ENCODE measurements around the gene RHOU. TPM values are rescaled to one million over a fixed set of nuclear protein-coding genes. Genes with fewer than 3 reads are reported as not detected.
"Not testable (repeated sequence)": the region's sequence is repeated elsewhere in the genome, so short reads cannot be mapped to it uniquely, and the experiment has no call there.

RHOU gene
- total RNA-seq, 1 experiment from 2014 or later = 1.2 TPM

GRCh38 chr1:228768355-228769000 is 33.2 kb downstream of the RHOU start:
- no TSS peak for BruUV-seq (replicated peaks)
- Histone ChIP-seq H3K4me1 (ENCODE audit: insufficient read depth, low read length, poor library complexity, severe bottlenecking) (no peaks in the 10 kb centered on the region), H3K27ac (ENCODE audit: low read depth, low read length, poor library complexity, severe bottlenecking) (no peak overlapping the region), H3K27me3 (replicated peaks; ENCODE audit: insufficient read depth, low read depth, low read length, poor library complexity) (peaks cover 25% of the 10 kb centered on the region), H3K4me3 (ENCODE audit: low read depth, low read length, poor library complexity, severe bottlenecking) (no peak overlapping the region), H3K9me3 (ENCODE audit: low read depth, low read length, poor library complexity, severe bottlenecking) (no peaks in the 10 kb centered on the region), H3K36me3 (ENCODE audit: insufficient read depth, low read length, poor library complexity, severe bottlenecking) (no peaks in the 10 kb centered on the region)
- intact Hi-C loops (cut with micrococcal nuclease; ENCODE audit: unreplicated experiment) = no loop called here
- ChIA-PET POLR2A (ENCODE audit: low non-redundant PET) (no interaction called here), CTCF (no interaction called here)
- TF ChIP-seq CTCF (conservative IDR thresholded peaks at IDR 0.05; ENCODE audit: low read depth, low read length) = no peak
- DNase-seq (ENCODE audit: low spot score) = no peak

- TF ChIP-seq CTCF (conservative IDR thresholded peaks at IDR 0.05; ENCODE audit: low read depth, low read length) (no peak), EZH2 (IDR thresholded peaks at IDR 0.05; ENCODE audit: borderline replicate concordance, low read depth, low read length, poor library complexity, severe bottlenecking) (no peak)
- no peak overlapping the region for H3K4me3 ChIP-seq (ENCODE audit: low read depth, low read length, poor library complexity, severe bottlenecking)
- H3K27me3 ChIP-seq (replicated peaks; ENCODE audit: insufficient read depth, low read depth, low read length, poor library complexity) = peaks cover 21% of the 10 kb centered on the region
- CTCF ChIA-PET = no interaction called here
- H3K36me3 ChIP-seq (ENCODE audit: insufficient read depth, low read length, poor library complexity, severe bottlenecking) = no peaks in the 10 kb centered on the region
- no TSS peak for BruUV-seq (replicated peaks)
- POLR2A ChIA-PET (ENCODE audit: low non-redundant PET) = no interaction called here
- intact Hi-C loops (cut with micrococcal nuclease; ENCODE audit: unreplicated experiment) = no loop called here
- H3K27ac ChIP-seq (ENCODE audit: low read depth, low read length, poor library complexity, severe bottlenecking) = no peak overlapping the region
- H3K9me3 ChIP-seq (ENCODE audit: low read depth, low read length, poor library complexity, severe bottlenecking) = no peaks in the 10 kb centered on the region
- H3K4me1 ChIP-seq (ENCODE audit: insufficient read depth, low read length, poor library complexity, severe bottlenecking) = no peaks in the 10 kb centered on the region
- DNase-seq (ENCODE audit: low spot score) = no peak
Observed at GRCh38 chr1:228770779-228771223, 35.5 kb downstream of the RHOU start.

- ChIA-PET CTCF (no interaction called here), POLR2A (ENCODE audit: low non-redundant PET) (no interaction called here)
- Histone ChIP-seq H3K27ac (ENCODE audit: low read depth, low read length, poor library complexity, severe bottlenecking) (no peak overlapping the region), H3K36me3 (ENCODE audit: insufficient read depth, low read length, poor library complexity, severe bottlenecking) (no peaks in the 10 kb centered on the region), H3K9me3 (ENCODE audit: low read depth, low read length, poor library complexity, severe bottlenecking) (no peaks in the 10 kb centered on the region), H3K27me3 (replicated peaks; ENCODE audit: insufficient read depth, low read depth, low read length, poor library complexity) (peaks cover 8% of the 10 kb centered on the region), H3K4me1 (ENCODE audit: insufficient read depth, low read length, poor library complexity, severe bottlenecking) (no peaks in the 10 kb centered on the region), H3K4me3 (ENCODE audit: low read depth, low read length, poor library complexity, severe bottlenecking) (no peak overlapping the region)
- TF ChIP-seq CTCF (conservative IDR thresholded peaks at IDR 0.05; ENCODE audit: low read depth, low read length) (no peak), EZH2 (IDR thresholded peaks at IDR 0.05; ENCODE audit: borderline replicate concordance, low read depth, low read length, poor library complexity, severe bottlenecking) (no peak)
- no TSS peak for BruUV-seq (replicated peaks)
- no peak for DNase-seq (ENCODE audit: low spot score)
- intact Hi-C loops (cut with micrococcal nuclease; ENCODE audit: unreplicated experiment) = no loop called here
Observed at GRCh38 chr1:228772516-228773212, 37.4 kb downstream of the RHOU start.

- H3K4me1 ChIP-seq (ENCODE audit: insufficient read depth, low read length, poor library complexity, severe bottlenecking); H3K27ac ChIP-seq (ENCODE audit: low read depth, low read length, poor library complexity, severe bottlenecking); BruUV-seq (replicated peaks); intact Hi-C loops (cut with micrococcal nuclease; ENCODE audit: unreplicated experiment); H3K4me3 ChIP-seq (ENCODE audit: low read depth, low read length, poor library complexity, severe bottlenecking); H3K9me3 ChIP-seq (ENCODE audit: low read depth, low read length, poor library complexity, severe bottlenecking); DNase-seq (ENCODE audit: low spot score); H3K27me3 ChIP-seq (replicated peaks; ENCODE audit: insufficient read depth, low read depth, low read length, poor library complexity); POLR2A ChIA-PET (ENCODE audit: low non-redundant PET); H3K36me3 ChIP-seq (ENCODE audit: insufficient read depth, low read length, poor library complexity, severe bottlenecking): not testable (repeated sequence)
- CTCF ChIA-PET = interaction anchor here (0.6 kb wide), 1 partner anchor 14 kb away, joined by 3 read pairs; no protein-coding TSS in a partner anchor
Observed at GRCh38 chr1:228775946-228776345, 40.7 kb downstream of the RHOU start.

All from A673 (cell line).